NCI-H510A (cell line): Measurements from ENCODE around the gene RIT2.

Experiments
- DNase-seq: peaks from one replicate; lab custom pipeline; 2025; lab: John Stamatoyannopoulos, UW

The RIT2 gene

DNA sequence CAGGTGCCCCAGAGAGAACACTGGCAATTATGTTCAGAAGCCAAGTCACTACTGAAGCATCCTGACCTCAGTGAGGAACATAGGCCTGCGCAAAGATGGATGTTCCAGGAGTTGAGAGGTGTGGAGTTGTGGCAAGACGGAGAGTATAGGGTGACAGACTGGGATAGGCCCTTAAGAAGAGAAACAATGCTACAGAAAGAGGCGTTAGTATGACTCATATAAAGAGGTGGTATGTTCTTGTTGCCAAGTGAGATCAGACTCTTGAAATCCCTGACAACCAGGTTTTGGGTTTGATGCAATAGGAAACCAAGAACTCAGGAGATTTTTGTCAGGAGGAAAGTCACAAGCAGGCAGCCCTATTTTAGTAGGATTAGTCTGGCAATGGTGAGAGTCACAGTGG, 185.6 kb downstream of the RIT2 start:
- DNase-seq, result no peak

GRCh38 chr18:42929181-42929580, 186.3 kb downstream of the RIT2 start:
- DNase-seq, result no peak

DNA sequence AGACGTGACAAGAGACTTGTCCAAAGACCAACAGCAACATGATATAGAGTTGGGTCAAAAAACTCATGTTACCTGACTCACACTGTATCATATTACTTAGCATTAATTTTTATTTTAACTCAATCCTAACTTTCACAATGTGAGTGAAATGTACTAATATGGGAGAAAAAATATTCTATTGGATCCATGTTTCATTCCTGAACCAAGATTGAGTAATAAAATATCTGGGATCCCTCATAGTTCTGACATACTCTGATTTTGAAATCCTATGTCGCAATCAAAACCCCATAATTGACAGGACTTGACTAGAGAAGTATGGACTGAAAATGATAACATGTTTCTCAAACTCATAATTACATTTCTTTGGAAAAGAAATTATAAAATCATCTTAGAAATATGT, 190.4 kb downstream of the RIT2 start:
- no peak for DNase-seq

DNA sequence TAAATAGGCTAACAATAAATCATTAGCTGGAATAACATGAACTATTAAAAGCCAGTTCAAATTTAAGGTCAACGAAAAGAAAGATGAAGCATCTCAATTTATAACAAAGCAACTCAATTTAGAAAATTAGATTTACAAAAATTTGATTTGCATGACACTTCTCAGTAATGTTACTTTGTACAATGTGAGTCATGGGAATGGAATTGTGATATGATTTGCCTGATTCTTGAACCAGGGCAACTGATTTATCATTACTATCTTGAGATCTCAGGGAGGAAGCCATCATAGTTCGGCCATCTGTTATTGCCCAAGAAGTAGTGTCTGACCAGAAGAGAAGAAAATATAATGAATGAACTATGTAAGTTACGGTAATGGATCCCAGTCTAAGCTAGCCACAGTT, 193.1 kb downstream of the RIT2 start:
- no peak for DNase-seq

DNA sequence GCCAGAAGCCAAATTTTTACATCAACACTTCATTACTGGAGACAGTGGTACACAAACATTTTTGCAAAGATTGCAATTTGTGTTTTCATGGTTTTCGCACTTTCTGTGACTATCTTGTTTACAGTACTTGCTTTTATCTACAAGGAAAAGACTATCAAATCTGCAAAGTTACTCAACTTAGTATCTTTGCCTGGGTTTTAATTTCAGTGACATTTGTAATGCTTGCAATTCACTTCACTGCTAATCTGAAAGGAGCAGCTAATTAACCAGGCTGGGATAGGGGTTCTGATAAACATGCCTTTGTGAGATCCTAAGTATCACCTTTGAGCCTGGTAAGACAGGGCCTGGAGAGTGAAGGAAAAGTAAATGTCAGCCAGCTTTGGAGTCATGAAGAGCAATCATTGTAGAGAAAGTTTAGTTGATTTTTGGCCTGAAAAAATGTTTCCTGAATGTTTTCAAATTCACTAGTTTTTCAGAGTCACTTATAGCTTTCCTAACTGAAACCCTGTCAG, 194.2 kb downstream of the RIT2 start:
- DNase-seq, result no peak

- DNase-seq, result no peak
Observed at GRCh38 chr18:42920621-42921020, 194.9 kb downstream of the RIT2 start.

GRCh38 chr18:42915299-42915698, 200.2 kb downstream of the RIT2 start:
- peak; percentile 43 for DNase-seq

DNA sequence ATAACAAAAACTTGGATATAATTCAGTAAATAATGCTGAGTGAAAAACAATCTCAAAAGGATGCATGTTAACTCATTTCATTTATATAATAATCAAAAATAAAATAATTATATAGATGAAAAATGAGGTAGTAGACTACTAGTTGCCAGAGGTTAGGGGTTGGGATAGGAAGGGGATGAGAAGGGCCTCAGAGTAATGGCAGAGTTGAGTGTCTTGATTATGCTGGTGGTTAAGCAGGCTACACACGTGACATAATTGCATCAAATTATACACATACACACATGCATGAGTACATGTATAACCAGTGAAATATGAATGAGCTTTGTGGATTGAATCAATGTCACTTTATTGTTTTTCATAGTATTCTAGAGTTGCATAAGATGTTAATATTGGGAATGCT, 201.0 kb downstream of the RIT2 start:
- no peak for DNase-seq

DNA sequence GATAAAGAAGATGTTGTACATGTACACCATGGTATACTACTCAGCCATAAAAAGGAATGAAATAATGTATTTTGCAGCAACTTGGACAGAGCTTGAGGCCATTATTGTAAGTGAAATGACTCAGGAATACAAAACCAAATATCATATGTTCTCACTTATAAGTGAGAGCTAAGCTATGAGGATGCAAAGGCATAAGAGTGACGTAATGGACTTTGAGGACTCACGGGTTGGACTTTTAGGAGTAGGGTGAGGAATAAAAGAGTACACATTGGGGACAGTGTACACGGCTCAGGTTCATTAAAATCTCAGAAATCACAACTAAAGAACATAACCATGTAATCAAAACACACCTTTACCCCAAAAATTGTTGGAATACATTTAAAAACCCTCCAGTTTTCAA, 206.4 kb downstream of the RIT2 start:
- DNase-seq, result no peak

- no peak for DNase-seq
Observed at GRCh38 chr18:42906761-42907160, 208.7 kb downstream of the RIT2 start.

GRCh38 chr18:42901161-42901560, 214.3 kb downstream of the RIT2 start:
- DNase-seq, result no peak

DNA sequence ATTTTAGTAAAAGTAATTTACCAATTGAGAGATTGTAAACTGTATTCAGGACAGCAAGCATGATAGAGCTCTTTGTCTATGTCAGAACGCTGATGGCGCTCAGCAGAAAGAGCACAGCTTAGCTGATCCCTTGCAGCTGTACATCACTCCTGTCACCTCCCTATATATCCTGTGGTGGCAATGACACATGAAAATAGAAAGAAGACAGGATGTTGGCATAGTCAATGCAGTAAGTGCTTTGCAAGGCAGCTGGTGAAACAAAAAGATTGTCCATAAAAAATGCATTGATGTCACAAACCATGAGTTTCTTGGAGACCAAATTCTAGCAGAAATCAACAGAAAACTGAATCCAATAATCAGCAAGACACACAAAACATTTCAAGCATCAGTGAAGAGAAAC, 221.5 kb downstream of the RIT2 start:
- DNase-seq, result peak; percentile 62

DNA sequence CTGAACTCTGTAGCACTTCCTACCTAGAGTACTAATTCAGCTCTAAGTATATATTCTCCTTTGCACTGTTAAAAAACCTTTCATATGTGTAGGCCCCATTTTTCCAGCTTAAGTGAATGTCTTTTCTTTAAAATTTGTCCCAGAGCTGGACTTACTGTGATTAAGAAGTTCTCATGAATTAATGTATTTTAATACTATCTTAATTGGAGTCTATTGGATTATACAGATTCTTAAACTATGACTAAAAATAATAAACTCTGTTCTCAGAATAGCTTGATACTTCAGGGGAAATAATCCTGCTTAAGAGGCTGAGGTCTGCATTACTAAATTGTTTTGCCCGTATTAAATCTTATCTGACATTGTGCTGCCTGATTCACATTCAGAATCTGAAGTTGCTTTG, 223.3 kb downstream of the RIT2 start:
- no peak for DNase-seq

GRCh38 chr18:42891705-42892104, 223.8 kb downstream of the RIT2 start:
- DNase-seq, result no peak

DNA sequence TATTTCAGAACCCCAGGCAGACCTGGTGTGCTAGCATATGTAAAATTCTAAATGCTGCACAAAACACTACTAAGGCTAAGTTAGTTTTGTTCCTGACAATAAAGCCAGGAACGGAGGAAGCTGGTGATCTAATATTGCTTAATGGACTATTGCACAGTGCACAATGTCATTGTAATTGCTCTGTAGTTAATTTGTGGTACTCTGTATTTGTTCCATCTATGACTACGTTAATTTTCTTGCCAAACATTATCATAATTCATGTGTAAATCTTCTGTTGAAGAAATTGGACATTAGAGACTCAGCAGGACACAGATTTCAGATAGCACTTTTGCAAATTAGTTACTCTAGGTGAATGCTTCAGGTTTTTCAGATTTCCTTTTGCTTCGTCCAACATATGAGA, 232.3 kb downstream of the RIT2 start:
- no peak for DNase-seq

DNA sequence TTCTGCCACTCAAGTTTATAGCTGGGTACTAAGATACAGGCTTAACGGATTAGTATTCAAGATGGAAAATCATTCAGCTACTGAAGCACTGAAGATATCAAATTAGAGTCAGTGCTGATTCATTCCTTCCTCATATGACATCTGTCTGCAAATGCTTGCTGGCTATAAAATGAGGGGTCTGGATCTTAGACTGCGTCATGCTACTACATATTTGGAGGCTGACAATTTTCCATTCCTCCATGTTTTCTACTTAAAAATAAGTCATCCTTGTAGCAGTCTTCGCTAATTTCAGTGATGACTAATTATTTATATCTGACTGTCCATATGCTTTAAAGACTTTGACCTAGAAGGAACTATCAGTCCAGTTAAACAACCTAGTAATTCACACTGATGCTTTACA, 233.4 kb downstream of the RIT2 start:
- DNase-seq, result no peak

GRCh38 chr18:42872838-42873237, 242.6 kb downstream of the RIT2 start:
- DNase-seq, result no peak

DNA sequence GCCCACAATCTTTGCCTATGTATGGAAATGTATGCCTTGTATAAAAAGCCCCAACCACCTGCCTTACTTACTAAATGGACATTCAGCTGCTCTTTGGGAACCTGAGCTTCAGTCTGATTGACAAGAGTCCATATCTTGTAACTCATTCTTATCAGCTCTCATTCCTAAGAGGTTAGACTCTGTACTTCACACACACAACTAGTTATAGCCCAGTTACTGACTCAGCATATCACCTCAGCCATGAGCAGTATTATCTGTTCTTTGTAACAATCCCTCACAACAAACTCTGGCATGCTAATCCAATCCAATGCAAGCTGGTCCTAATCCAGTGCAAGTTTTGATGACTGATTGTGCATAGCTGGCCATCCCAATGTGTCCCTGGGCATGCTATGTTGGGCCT, 250.6 kb downstream of the RIT2 start:
- no peak for DNase-seq

DNA sequence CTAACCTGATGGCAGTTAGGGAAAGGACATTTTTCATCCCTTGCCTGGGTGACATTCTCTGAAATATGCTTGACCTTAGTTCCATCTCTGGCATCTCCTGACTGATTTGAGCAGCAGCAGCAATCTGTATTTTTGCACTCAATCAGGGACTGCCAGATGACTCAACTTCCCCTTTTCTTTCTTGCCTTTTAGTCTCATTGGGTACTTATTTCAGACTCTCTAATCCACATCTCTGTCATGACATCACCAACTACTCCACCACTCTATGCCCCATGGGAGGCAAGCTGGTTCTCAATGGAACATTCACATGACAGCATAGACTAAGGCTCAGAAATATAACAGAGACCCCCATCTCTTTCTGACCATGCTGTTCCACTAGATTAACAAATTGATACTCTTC, 254.2 kb downstream of the RIT2 start:
- no peak for DNase-seq

DNA sequence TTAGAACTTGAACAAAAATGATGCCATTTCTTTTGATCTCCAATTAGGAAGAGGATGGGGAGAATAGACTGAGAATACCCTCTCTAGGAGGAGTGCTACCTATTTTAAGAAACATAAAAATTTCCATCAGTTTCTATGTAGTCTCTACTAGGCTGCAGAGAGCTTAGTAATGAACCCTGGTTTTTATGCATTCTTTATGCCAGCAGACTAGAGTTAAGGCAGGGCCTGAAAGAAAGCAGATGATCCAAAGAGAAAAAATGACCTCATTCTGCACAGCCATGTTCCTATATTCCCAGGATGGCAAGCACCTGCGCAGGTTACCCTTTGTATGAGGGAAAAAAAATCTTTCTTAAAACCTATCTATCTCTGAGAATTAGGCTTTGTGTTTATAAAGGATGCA, 254.9 kb downstream of the RIT2 start:
- no peak for DNase-seq

DNA sequence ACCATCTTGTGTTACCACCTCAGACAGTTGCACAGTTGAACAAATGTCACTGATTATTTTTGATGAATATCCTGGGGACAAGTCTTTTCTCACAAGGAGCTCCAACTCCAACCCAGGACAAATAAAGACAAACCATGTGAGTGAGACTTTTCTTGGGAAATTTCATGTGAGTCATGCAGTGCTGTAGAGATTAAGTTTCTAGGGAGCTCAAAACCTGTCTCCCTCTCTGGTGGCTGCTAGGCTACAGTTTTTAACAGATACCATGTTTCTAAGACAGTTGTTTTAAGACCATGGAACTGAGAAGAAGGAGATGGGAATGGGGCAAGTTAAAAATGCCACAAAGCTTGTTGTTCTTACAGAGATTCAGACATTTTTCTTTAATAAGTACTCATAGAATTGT, 255.5 kb downstream of the RIT2 start:
- no peak for DNase-seq

DNA sequence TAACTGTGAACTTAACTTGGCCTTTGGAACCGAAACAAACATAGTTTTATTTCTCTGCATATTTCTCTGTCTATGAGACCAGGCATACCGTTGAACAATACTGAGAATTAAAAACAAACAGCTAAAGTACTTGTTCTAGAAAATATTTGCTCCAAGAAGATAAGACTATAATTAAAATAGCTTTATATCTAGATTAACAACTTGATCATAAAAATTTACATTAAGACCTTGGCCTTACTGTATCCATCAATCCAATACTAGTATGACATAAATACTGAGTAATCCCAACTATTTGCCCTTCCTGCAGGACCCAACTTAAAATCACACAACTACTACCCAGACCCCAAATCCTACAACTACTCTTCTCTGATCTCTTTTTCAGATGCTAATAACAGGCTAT, 260.9 kb downstream of the RIT2 start:
- DNase-seq, result no peak

DNA sequence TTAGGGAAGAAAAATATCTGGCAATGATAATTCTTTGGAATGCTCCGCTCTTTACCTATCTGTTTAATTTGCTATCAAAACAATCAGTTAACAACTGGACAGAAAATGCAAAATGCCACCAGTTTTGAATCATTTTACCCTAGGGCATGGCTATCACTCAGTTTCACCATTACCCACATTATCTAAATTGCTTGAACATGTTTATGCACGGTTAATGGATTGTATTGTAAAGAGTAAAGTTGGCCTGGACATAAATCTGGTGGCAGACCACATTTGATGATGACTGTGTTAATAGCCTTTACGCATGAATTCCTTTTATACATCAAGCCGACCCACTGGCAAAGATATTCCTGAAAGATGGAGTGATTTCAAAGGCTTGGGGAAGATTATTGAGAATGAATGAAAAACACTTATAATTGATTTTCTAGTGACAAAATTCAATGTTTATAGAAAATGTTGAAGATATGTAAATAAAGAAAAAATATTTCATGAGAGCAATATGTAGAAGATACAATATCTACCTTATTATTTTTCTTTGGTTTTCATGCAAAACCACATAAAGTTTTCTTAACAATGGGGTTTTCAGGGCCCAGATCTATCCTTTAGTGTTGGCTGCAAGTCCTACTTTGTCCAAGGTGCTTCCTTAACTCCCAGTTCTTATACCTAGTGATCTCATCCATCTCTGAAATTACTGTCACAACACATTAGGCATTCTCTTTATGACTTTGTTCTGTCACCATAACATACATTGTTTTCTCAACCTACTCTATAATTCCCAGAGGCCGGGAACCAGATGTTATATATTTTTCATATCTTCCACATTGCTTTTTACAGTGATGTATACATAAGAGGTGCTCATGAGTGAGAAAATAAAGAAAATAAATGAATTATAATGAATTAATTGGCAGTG, 265.1 kb downstream of the RIT2 start:
- no peak for DNase-seq

GRCh38 chr18:42839408-42839807, 276.1 kb downstream of the RIT2 start:
- no peak for DNase-seq
